Thyroid gland (tissue), 4 donors: ENCODE data around the gene NAIF1. TPM values are rescaled to one million over a fixed set of nuclear protein-coding genes. Genes with fewer than 3 reads are reported as not detected.
"Not testable (repeated sequence)": the region's sequence is repeated elsewhere in the genome, so short reads cannot be mapped to it uniquely, and the experiment has no call there.

Experiments used
- DNase-seq, 2 donors: peaks; one replicate each; pipeline ENCODE4 v3.0.0-alpha.2; 2019
- H3K27ac ChIP-seq, 3 donors: fragments of 200-600 bp; sonication (generic); 1 replicate in 2 of 3; 2 replicates in 1 of 3; pipeline ENCODE4 v1.5.1; 2016 to 2019; ENCODE audit warnings: mild to moderate bottlenecking in 1 of 3, moderate library complexity in 1 of 3
- H3K27me3 ChIP-seq: fragments of 200-600 bp; sonication (generic); one replicate; pipeline ENCODE4 v1.5.1; 2019
- H3K36me3 ChIP-seq, 2 donors: fragments of 200-600 bp; sonication (generic); one replicate each; pipeline ENCODE4 v1.5.1; 2016 to 2019
- H3K4me1 ChIP-seq, 2 donors: fragments of 200-600 bp; sonication (generic); one replicate each; pipeline ENCODE4 v1.5.1; 2017 to 2019
- H3K4me3 ChIP-seq, 3 donors: fragments of 200-600 bp; sonication (generic); replicated peaks in 1 of 3; 1 replicate in 2 of 3; 2 replicates in 1 of 3; pipeline ENCODE4 v1.5.1; 2016; ENCODE audit warnings: mild to moderate bottlenecking in 1 of 3
- H3K9me3 ChIP-seq: fragments of 200-600 bp; sonication (generic); one replicate; pipeline ENCODE4 v1.5.1; 2017
- CTCF ChIP-seq, 6 experiments: fragments of 200-600 bp in 3 of 6; fragments of 450-650 bp in 3 of 6; sonication (generic) in 3 of 6; IDR thresholded peaks; one replicate each; pipeline ENCODE4 v1.5.1; 2016 to 2019; ENCODE audit warnings: antibody characterized with exemption in 6 of 6, mild to moderate bottlenecking in 2 of 6, inconsistent platforms in 1 of 6, moderate library complexity in 1 of 6
- POLR2A ChIP-seq, 2 donors: fragments of 450-650 bp; IDR thresholded peaks; one replicate each; pipeline ENCODE4 v1.6.1; 2017; ENCODE audit warnings: antibody characterized with exemption in 2 of 2, mild to moderate bottlenecking in 2 of 2, moderate library complexity in 1 of 2
- WGBS, 2 donors: methylation state at CpG; one replicate each; pipeline ENCODE4 v1.1.5; 2017; 5-methylcytosine and 5-hydroxymethylcytosine counted together
- intact Hi-C: fragments of 100-400 bp; cut with DNase I; formaldehyde crosslinking; loops from one replicate; pipeline ENCODE4 v1.15.1; 2023
- total RNA-seq, 4 donors: library from RNA; depleted of rRNA; stranded (reverse); fragments of >200 nt; gene quantifications; one replicate each; pipeline ENCODE4 v1.2.3, GENCODE V29; 2016

Gene NAIF1
- total RNA-seq, 4 donors from 2014 or later, result 5.3 to 17.2 (median 9.4) TPM

GRCh38 chr9:128114326-128115186 is 47.4 kb upstream of the NAIF1 start:
- Histone ChIP-seq H3K27me3 (no peaks in the 10 kb centered on the region), H3K4me1 (peaks cover 0 to 5% of the 10 kb centered on the region in 2 donors), H3K27ac (no peak overlapping the region), H3K36me3 (no peaks in the 10 kb centered on the region), H3K4me3 (no peak overlapping the region), H3K9me3 (no peaks in the 10 kb centered on the region)
- intact Hi-C loops, result loop anchor here (5.0 kb wide), 2 partner anchors 77 to 167 kb away; no protein-coding TSS in a partner anchor
- TF ChIP-seq POLR2A (IDR thresholded peaks at IDR 0.05) (no peak), CTCF (IDR thresholded peaks at IDR 0.05) (no peak)
- WGBS, 2 donors, result 79 to 84% methylated on average over 22 to 29 of the region's 29 CpGs
- peak in 1 of 2 donors; percentile 1 for DNase-seq

- no peaks in the 10 kb centered on the region for H3K9me3 ChIP-seq
- intact Hi-C loops, result no loop called here
- H3K27me3 ChIP-seq, result no peaks in the 10 kb centered on the region
- DNase-seq, result peak in 1 of 2 donors; percentile 0
- peaks cover 0 to 5% of the 10 kb centered on the region in 2 donors for H3K4me1 ChIP-seq
- TF ChIP-seq CTCF (IDR thresholded peaks at IDR 0.05) (no peak), POLR2A (IDR thresholded peaks at IDR 0.05) (no peak)
- H3K4me3 ChIP-seq, result no peak overlapping the region
- no peak overlapping the region for H3K27ac ChIP-seq
- WGBS, 2 donors, result 90 to 91% methylated on average over 10 of the region's 12 CpGs
- peaks cover under 1 to 3% of the 10 kb centered on the region in 2 donors for H3K36me3 ChIP-seq
Observed at GRCh38 chr9:128113526-128114325, 46.6 kb upstream of the NAIF1 start.

- H3K36me3 ChIP-seq, result peaks cover 20 to 23% of the 10 kb centered on the region in 2 donors
- DNase-seq, H3K27ac ChIP-seq, H3K4me3 ChIP-seq, H3K4me1 ChIP-seq, H3K27me3 ChIP-seq, intact Hi-C loops, H3K9me3 ChIP-seq: not testable (repeated sequence)
- WGBS, 2 donors, result 84% methylated on average over 12 of the region's 12 CpGs
Observed at GRCh38 chr9:128111726-128112125, 44.6 kb upstream of the NAIF1 start.

GRCh38 chr9:128109050-128109709 is 42.1 kb upstream of the NAIF1 start:
- H3K27me3 ChIP-seq, result no peaks in the 10 kb centered on the region
- H3K27ac ChIP-seq, result no peak overlapping the region
- 76 to 80% methylated on average over 20 of the region's 20 CpGs for WGBS, 2 donors
- peaks cover 37 to 38% of the 10 kb centered on the region in 2 donors for H3K36me3 ChIP-seq
- intact Hi-C loops, result no loop called here
- no peaks in the 10 kb centered on the region for H3K9me3 ChIP-seq
- peaks cover 8 to 9% of the 10 kb centered on the region in 2 donors for H3K4me1 ChIP-seq
- no peak for TF ChIP-seq CTCF (IDR thresholded peaks at IDR 0.05)
- no peak for TF ChIP-seq POLR2A (IDR thresholded peaks at IDR 0.05)
- no peak overlapping the region for H3K4me3 ChIP-seq
- DNase-seq, result no peak

- no peak for DNase-seq
- H3K27ac ChIP-seq, result no peak overlapping the region
Observed at GRCh38 chr9:128108269-128109049, 41.3 kb upstream of the NAIF1 start.

More at GRCh38 chr9:128108269-128109049, 41.3 kb upstream of the NAIF1 start:
- H3K27me3 ChIP-seq, result no peaks in the 10 kb centered on the region
- no peaks in the 10 kb centered on the region for H3K9me3 ChIP-seq
- H3K4me3 ChIP-seq, result no peak overlapping the region
- H3K36me3 ChIP-seq, result peaks cover 37 to 38% of the 10 kb centered on the region in 2 donors
- peaks cover 15 to 16% of the 10 kb centered on the region in 2 donors for H3K4me1 ChIP-seq
- TF ChIP-seq POLR2A (IDR thresholded peaks at IDR 0.05) (no peak), CTCF (IDR thresholded peaks at IDR 0.05) (no peak)
- WGBS, 2 donors, result 86 to 90% methylated on average over 15 of the region's 15 CpGs
- intact Hi-C loops, result no loop called here
